CD4-positive, alpha-beta T cell (primary cell): ENCODE measurements around the gene DCST2. TPM values are rescaled to one million over a fixed set of nuclear protein-coding genes. Genes with fewer than 3 reads are reported as not detected.

ENCODE experiments used
- ATAC-seq: fragments of 200-7000 bp; cut with Tn5 transposase; one replicate; pipeline ENCODE4 v1.10.0; 2022; ENCODE audit warnings: mild to moderate bottlenecking; ENCODE audit not compliant: poor library complexity
- CTCF ChIA-PET: fragments of 350-600 bp; sonication (Branson Sonifier 250); formaldehyde crosslinking; loops from one replicate; lab custom pipeline; 2021; ENCODE audit warnings: antibody characterized with exemption, inconsistent platforms; lab: Charles Lee
- POLR2A ChIA-PET: fragments of 350-600 bp; sonication (Branson Sonifier 250); formaldehyde crosslinking; loops from one replicate; lab custom pipeline; 2021; ENCODE audit warnings: antibody characterized with exemption, inconsistent platforms; lab: Charles Lee
- DNase-seq, 14 experiments: peaks; one replicate each; pipeline ENCODE4 v3.0.0-alpha.2; 2013 to 2020; ENCODE audit warnings: mixed read lengths in 2 of 14
- H3K27ac ChIP-seq, 2 donors: one replicate each; pipeline versions ENCODE4 v1.5.1 to v1.7.0; 2013; ENCODE audit warnings: low read length in 2 of 2, low read depth in 1 of 2, mild to moderate bottlenecking in 1 of 2
- H3K27me3 ChIP-seq, 2 experiments: 1 replicate in 1 of 2; 2 replicates in 1 of 2; pipeline versions ENCODE4 v1.6.1 to v1.7.0; 2013; ENCODE audit warnings: low read length in 2 of 2, control low read depth in 1 of 2, mild to moderate bottlenecking in 1 of 2, moderate library complexity in 1 of 2; ENCODE audit not compliant: insufficient read depth in 2 of 2, control insufficient read depth in 1 of 2
- H3K36me3 ChIP-seq: one replicate; pipeline ENCODE4 v1.6.1; 2013; ENCODE audit warnings: low read length, control low read depth; ENCODE audit not compliant: insufficient read depth
- H3K4me1 ChIP-seq: one replicate; pipeline ENCODE4 v1.6.1; 2013; ENCODE audit warnings: low read length, control low read depth; ENCODE audit not compliant: insufficient read depth
- H3K4me3 ChIP-seq: one replicate; pipeline ENCODE4 v1.5.1; 2013; ENCODE audit warnings: mild to moderate bottlenecking, low read length, moderate library complexity
- H3K9me3 ChIP-seq, 2 experiments: 1 replicate in 1 of 2; 2 replicates in 1 of 2; pipeline versions ENCODE4 v1.6.1 to v1.7.0; 2013; ENCODE audit warnings: low read length in 2 of 2, mild to moderate bottlenecking in 2 of 2, control low read depth in 1 of 2, moderate library complexity in 1 of 2; ENCODE audit not compliant: control insufficient read depth in 1 of 2, insufficient read depth in 1 of 2
- H3K27ac Mint-ChIP-seq: one replicate; pipeline ENCODE4 v1.8.0; 2020; ENCODE audit warnings: mixed read lengths
- H3K27me3 Mint-ChIP-seq: one replicate; pipeline ENCODE4 v1.8.0; 2021; ENCODE audit warnings: mixed read lengths
- H3K36me3 Mint-ChIP-seq: one replicate; pipeline ENCODE4 v1.8.0; 2021; ENCODE audit warnings: low read depth, mixed read lengths
- H3K4me1 Mint-ChIP-seq: one replicate; pipeline ENCODE4 v1.8.0; 2021; ENCODE audit warnings: low read depth, mixed read lengths
- H3K4me3 Mint-ChIP-seq: one replicate; pipeline ENCODE4 v1.8.0; 2020; ENCODE audit warnings: mild to moderate bottlenecking, mixed read lengths
- H3K9me3 Mint-ChIP-seq: one replicate; pipeline ENCODE4 v1.8.0; 2020; ENCODE audit warnings: mixed read lengths
- CTCF ChIP-seq: fragments of 200-600 bp; IDR thresholded peaks from one replicate; pipeline ENCODE4 v1.8.0; 2022; ENCODE audit warnings: antibody characterized with exemption, mild to moderate bottlenecking
- intact Hi-C, 2 experiments: fragments of 100-400 bp; cut with DNase I in 1 of 2; cut with micrococcal nuclease in 1 of 2; formaldehyde crosslinking; loops; one replicate each; pipeline versions ENCODE4 v1.15.1 to v1.9.0; 2023 to 2025; cut with DNase I, micrococcal nuclease
- total RNA-seq, 174 experiments: library from RNA in 2 of 174; stranded (reverse) in 2 of 174; gene quantifications; one replicate each; pipeline ENCODE4 v1.2.3 and lab custom pipeline; 2021 to 2026

The DCST2 gene
- total RNA-seq, 2 experiments from 2014 or later, result 1.4 to 2.2 TPM

DNA sequence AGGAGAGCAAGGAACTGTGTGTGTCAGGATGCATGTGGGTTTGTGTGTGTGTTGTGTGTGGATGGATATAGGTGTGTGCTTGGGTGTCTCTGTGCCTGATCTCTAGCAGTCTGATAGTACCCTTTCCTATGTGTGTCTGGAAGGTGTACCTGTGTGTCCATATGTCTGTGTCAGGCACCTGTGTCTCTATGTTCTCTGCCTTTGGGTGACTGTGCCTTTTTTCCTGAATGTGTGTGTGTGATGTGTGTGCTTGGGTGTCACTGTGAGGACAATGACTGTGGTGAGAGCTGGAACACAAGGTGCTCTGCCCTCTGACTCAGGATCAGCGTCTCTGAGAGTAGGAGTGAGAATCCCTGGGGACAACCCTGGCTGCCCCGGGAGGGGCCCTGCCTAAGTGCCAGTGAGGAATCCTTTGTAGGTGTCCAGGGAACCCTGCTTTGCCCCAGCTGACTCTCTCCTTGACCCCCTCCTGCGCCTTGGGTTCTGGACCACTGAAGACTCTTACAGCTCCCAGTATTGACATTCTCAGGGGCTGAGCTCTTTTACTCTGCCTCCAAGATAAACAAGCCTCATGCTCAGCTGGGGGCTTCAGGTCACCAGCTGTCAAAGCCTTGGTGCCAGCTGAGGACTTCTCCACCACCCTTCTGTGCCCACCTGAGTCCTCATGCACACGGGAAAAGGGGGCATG, 44.3 kb upstream of the DCST2 start:
- Mint-ChIP-seq H3K27me3 (peaks cover 25% of the 10 kb centered on the region), H3K36me3 (no peaks in the 10 kb centered on the region), H3K4me1 (peaks cover 55% of the 10 kb centered on the region), H3K9me3 (no peaks in the 10 kb centered on the region), H3K27ac (peak overlapping the region; percentile 5), H3K4me3 (peak overlapping the region; percentile 58)
- Histone ChIP-seq H3K4me1 (peaks cover 59% of the 10 kb centered on the region), H3K27ac (no peak overlapping the region), H3K36me3 (no peaks in the 10 kb centered on the region), H3K4me3 (no peak overlapping the region), H3K27me3 (peaks cover 31% of the 10 kb centered on the region in 2 experiments), H3K9me3 (peaks cover 0 to 24% of the 10 kb centered on the region in 2 experiments)
- CTCF ChIA-PET, result interaction anchor here (1.0 kb wide), 2 partner anchors 8 to 16 kb away, joined by 3 read pairs; no protein-coding TSS in a partner anchor
- intact Hi-C loops, result loop anchor here in 1 of 2 experiments (1.0 kb wide), 1 partner anchor 11 kb away; no protein-coding TSS in a partner anchor
- ATAC-seq (no peak), DNase-seq (peak in 1 of 14 experiments; percentile 14)
- no peak for TF ChIP-seq CTCF
- POLR2A ChIA-PET, result interaction anchor here (0.9 to 2.6 kb wide), 3 partner anchors 16 to 95 kb away, joined by 4 to 6 read pairs (median 4); partner anchors contain the start of genes ADAM15 and KRTCAP2

GRCh38 chr1:155077346-155077745, 43.8 kb upstream of the DCST2 start:
- intact Hi-C loops, result loop anchor here in 1 of 2 experiments (1.0 kb wide), 1 partner anchor 10 kb away; no protein-coding TSS in a partner anchor
- ChIA-PET POLR2A (interaction anchor here (2.6 kb wide), 1 partner anchor 26 kb away, joined by 6 read pairs; the partner anchor contains the start of gene ADAM15), CTCF (interaction anchor here (1.0 to 1.5 kb wide), 3 partner anchors 15 to 78 kb away, joined by 3 to 5 read pairs (median 3); partner anchors contain the start of gene ADAM15)
- peaks cover 25% of the 10 kb centered on the region in 2 experiments for H3K27me3 ChIP-seq
- Mint-ChIP-seq H3K36me3 (no peaks in the 10 kb centered on the region), H3K27me3 (peaks cover 19% of the 10 kb centered on the region), H3K4me1 (peaks cover 52% of the 10 kb centered on the region), H3K4me3 (peak overlapping the region; percentile 30), H3K9me3 (no peaks in the 10 kb centered on the region), H3K27ac (peak overlapping the region; percentile 5)
- no peak for TF ChIP-seq CTCF
- H3K4me1 ChIP-seq, result peaks cover 53% of the 10 kb centered on the region
- no peak overlapping the region for H3K27ac ChIP-seq
- H3K36me3 ChIP-seq, result no peaks in the 10 kb centered on the region
- H3K4me3 ChIP-seq, result no peak overlapping the region
- DNase-seq (no peak), ATAC-seq (no peak)
- peaks cover 0 to 18% of the 10 kb centered on the region in 2 experiments for H3K9me3 ChIP-seq

DNA sequence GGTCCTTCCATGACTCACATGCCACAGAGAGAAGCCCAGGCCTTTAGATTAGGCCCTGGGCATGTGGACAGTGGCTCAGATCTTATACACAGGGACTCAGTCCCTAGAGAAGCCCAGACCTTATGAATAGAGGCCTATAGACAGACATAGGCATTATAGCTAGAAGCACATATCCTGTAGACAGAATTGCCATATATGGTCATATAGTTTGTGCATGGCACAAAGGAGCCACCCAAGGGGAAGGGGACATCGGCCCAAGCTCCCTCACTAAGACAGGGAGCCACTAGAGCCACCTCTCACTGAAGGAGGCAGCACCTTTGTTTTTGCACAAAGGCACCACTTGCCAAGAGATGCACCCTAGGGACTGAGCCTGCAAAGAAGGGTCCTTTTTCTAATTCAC, 42.8 kb upstream of the DCST2 start:
- Histone ChIP-seq H3K4me3 (no peak overlapping the region), H3K27me3 (peaks cover 15 to 18% of the 10 kb centered on the region in 2 experiments), H3K4me1 (peaks cover 45% of the 10 kb centered on the region), H3K27ac (no peak overlapping the region), H3K9me3 (peaks cover 0 to 15% of the 10 kb centered on the region in 2 experiments), H3K36me3 (no peaks in the 10 kb centered on the region)
- no peak for ATAC-seq
- CTCF ChIA-PET, result interaction anchor here (1.3 to 2.7 kb wide), 5 partner anchors 9 to 77 kb away, joined by 3 to 14 read pairs (median 5); partner anchors contain the start of genes ADAM15 and EFNA4
- H3K4me1 Mint-ChIP-seq, result peaks cover 54% of the 10 kb centered on the region
- no peaks in the 10 kb centered on the region for H3K36me3 Mint-ChIP-seq
- DNase-seq, result no peak
- no peaks in the 10 kb centered on the region for H3K9me3 Mint-ChIP-seq
- H3K27me3 Mint-ChIP-seq, result peaks cover 11% of the 10 kb centered on the region
- peak overlapping the region; percentile 62 for H3K4me3 Mint-ChIP-seq
- POLR2A ChIA-PET, result interaction anchor here (2.0 kb wide), 1 partner anchor 9 kb away, joined by 8 read pairs; no protein-coding TSS in a partner anchor
- no peak overlapping the region for H3K27ac Mint-ChIP-seq
- intact Hi-C loops, result no loop called here
- no peak for TF ChIP-seq CTCF
